GM20431 (cell line): ENCODE results near the gene ACR.

Experiments
- in situ Hi-C: fragments of 300-500 bp; cut with MseI, MboI; formaldehyde crosslinking; loops from one replicate; pipeline ENCODE4 v1.15.0; 2020; ENCODE audit warnings: low sequenced_read_pairs; ENCODE audit not compliant: unreplicated experiment

The ACR gene

GRCh38 chr22:50715776-50716175, 22.2 kb upstream of the ACR start:
- in situ Hi-C loops = no loop called here

- in situ Hi-C loops = no loop called here
Observed at GRCh38 chr22:50716290-50717024, 21.5 kb upstream of the ACR start.

- in situ Hi-C loops = no loop called here
Observed at GRCh38 chr22:50717709-50718351, 20.2 kb upstream of the ACR start.

- in situ Hi-C loops = no loop called here
Observed at GRCh38 chr22:50718352-50718709, 19.7 kb upstream of the ACR start.

- in situ Hi-C loops = no loop called here
Observed at GRCh38 chr22:50719814-50720300, 18.1 kb upstream of the ACR start.

GRCh38 chr22:50720301-50721256, 17.4 kb upstream of the ACR start:
- in situ Hi-C loops = no loop called here

GRCh38 chr22:50721257-50721844, 16.7 kb upstream of the ACR start:
- in situ Hi-C loops = no loop called here

GRCh38 chr22:50722048-50722701, 15.8 kb upstream of the ACR start:
- in situ Hi-C loops = no loop called here

- in situ Hi-C loops = no loop called here
Observed at GRCh38 chr22:50722716-50723428, 15.1 kb upstream of the ACR start.

GRCh38 chr22:50723991-50724390, 14.0 kb upstream of the ACR start:
- in situ Hi-C loops = no loop called here

GRCh38 chr22:50724616-50725015, 13.4 kb upstream of the ACR start:
- in situ Hi-C loops = no loop called here

- in situ Hi-C loops = no loop called here
Observed at GRCh38 chr22:50725597-50725996, 12.4 kb upstream of the ACR start.

- in situ Hi-C loops = no loop called here
Observed at GRCh38 chr22:50726643-50727340, 11.2 kb upstream of the ACR start.

- in situ Hi-C loops = no loop called here
Observed at GRCh38 chr22:50727678-50728522, 10.1 kb upstream of the ACR start.

- in situ Hi-C loops = no loop called here
Observed at GRCh38 chr22:50728523-50728931, 9.5 kb upstream of the ACR start.

- in situ Hi-C loops = no loop called here
Observed at GRCh38 chr22:50729391-50730012, 8.5 kb upstream of the ACR start.
